GM19193 (cell line): ENCODE results near the gene IFI27.
A peak's percentile ranks its signal among the peaks of the same experiment; 100 is the strongest.

Experiments used
- POLR2A ChIP-seq: IDR thresholded peaks from 4 replicates; pipeline ENCODE4 v1.6.1; 2011; ENCODE audit not compliant: insufficient read depth, insufficient read length; ENCODE audit errors: extremely low read depth

IFI27 gene

DNA sequence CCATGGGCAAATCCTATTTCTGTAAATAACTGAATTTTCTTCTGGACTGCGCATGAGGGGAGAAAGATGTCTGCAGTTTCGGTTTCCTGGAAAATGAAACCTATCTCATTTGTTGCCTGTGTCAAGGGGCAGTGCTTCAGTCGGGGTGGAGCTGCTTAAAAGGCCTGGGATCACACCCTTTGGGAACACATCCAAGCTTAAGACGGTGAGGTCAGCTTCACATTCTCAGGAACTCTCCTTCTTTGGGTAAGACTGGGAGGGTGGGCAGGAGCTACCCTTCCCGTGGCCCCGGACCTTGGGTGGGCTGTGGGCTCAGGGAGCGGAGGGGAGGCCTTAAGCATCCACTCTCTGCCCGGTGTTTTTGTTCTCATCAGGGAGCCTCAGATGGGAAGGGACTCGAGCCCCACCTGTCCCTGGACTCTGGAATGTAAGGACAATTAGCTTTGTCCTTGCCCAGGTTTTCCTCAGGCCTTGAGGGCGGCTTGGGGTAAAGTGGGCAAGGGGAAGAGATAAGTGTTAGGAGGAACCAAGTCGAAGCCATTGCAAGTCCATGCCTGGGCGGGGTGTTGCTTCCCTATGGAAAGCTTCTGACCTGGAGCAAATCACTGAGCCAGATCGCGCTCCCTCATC lies at the start of gene IFI27:
Gene IFI27 (plus strand): TSS at position 185 of the 630 bp plus-strand sequence.
- TF ChIP-seq POLR2A: no peak

- no peak for TF ChIP-seq POLR2A
These were observed 48.1 kb upstream of the IFI27 start for GRCh38 chr14:94062344-94062940.

DNA sequence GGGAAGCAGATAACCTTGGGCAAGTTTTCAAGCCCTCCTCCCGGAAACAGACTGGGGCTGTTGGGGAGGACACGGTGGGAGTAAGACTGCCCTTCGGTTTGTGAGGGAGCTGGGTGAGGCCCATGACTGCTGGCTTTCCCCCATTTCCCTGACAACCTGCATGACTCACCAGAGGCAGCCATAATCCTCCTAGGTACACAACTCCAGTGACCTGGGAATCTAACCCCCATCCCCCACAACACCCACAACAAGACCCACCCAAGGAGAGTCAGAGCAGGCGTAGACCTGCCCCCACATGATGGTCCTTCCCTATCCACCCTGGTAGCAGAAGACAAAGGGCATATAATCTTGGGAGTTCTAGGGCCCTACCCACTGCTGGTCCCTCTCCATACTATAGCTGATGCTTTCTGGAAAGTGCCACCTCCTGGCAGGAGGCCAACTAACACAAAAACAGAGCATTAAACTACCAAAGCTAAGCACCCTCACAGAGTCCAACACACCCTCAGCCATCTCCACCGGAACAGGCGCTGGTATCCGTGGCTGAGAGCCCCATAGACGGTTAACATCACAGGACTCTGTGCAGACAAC lies 44.4 kb upstream of the IFI27 start:
- TF ChIP-seq POLR2A: no peak

DNA sequence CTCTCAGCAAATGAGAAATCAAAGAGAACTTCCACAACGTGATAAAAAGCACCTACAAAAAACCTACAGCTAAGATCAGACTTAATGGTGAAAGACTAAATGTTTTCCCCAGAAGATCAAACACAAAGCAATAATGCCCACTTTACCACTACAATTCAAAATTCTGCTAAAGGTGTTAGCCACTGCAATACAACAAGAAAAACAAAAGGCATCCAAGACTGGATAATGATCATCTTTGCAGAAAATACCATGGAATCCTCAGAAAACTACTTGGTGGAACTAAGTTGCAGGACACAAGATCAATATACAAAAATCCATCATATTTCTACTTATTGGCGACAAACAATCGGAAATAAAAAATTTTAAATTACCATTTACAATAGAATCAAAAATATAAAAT lies 36.0 kb upstream of the IFI27 start:
- no peak for TF ChIP-seq POLR2A

GRCh38 chr14:94075008-94075407 lies 35.5 kb upstream of the IFI27 start:
- no peak for TF ChIP-seq POLR2A

- TF ChIP-seq POLR2A: no peak
These were observed 33.3 kb upstream of the IFI27 start for GRCh38 chr14:94077111-94077821.

DNA sequence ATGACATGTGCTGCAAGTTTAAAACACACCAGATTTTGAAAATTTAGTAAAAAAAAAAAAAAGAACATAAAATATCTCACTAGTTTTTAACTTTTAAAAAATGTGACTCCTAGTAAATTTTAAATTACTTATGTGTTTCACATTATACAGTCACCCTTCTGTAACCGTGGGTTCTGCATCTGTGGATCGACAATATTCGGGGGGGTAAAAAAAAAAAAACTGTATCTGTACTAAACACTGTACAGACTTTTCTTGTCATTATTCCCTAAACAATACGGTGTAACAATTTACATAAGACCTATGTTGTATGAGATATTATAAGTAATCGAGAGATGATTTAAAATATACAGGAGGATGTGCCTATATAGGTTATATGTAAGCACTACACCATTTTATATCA lies 32.7 kb upstream of the IFI27 start:
- TF ChIP-seq POLR2A: no peak

GRCh38 chr14:94079891-94080620 lies 30.5 kb upstream of the IFI27 start:
- no peak for TF ChIP-seq POLR2A

DNA sequence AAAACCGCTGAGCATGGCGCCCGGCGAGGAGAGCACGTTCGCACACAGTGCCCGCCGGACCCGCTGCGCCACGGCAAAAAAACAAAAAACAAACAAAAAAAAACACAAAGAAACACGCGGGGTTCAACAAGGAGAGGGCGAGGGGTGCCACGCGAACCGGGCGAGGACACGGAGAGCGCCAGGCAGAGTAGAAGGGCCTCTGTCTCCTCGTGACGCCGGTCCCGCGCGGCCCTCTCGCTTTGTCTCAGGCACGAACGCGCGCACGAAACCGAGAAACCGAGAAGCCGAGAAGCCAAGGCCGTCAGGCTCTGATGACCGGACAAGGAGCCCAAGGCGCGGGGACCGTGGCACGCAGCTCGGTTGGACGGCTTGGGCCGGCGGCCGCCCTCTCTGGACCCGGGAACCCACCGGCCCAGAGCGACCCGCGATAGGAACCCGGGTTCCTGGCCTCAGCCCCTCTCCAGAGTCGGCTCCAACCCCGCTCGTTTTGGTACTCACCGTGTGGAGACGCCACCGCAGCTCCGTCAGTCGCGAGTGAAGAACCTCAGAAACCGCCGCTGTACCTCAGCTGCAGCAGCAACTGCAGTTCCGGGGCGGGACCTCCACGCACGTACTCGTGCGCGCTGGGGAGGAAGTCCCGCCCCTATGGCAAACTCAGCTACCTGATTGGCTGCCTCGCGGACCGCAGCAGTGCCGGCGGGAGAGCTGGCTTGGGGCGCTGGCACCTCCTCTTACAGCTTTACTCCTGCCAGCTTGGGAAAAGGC lies 29.7 kb upstream of the IFI27 start, which contains the start of the genes DDX24 and IFI27L1:
Gene DDX24 (minus strand): TSS at position 582 of the 765 bp plus-strand sequence. CDS start 1,460 bp downstream, outside the sequence.
Gene IFI27L1 (plus strand): TSS at position 690 of the 765 bp plus-strand sequence. CDS start 15,628 bp downstream, outside the sequence.
- TF ChIP-seq POLR2A: peak; percentile 97

- TF ChIP-seq POLR2A: no peak
These were observed 29.1 kb upstream of the IFI27 start for GRCh38 chr14:94081386-94081820.

DNA sequence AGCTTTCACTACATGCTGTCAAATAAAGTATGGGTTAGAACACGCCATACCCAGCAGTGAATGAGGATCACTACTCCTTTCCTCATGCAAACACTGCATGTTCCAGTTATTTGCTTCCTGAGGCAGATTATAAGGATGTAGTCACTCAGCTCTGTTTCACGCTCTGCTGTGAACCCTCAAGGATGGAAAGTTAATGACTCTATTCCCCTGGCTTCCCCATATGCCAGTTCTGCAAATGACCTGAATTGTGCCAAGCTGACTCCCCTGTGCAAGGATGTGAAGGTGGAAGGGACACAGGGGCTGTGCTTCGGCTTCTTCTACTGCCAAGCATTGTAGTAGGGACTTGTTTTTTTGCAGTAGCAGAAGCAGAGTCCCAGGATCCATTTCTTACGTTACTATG lies 22.6 kb upstream of the IFI27 start:
- no peak for TF ChIP-seq POLR2A

DNA sequence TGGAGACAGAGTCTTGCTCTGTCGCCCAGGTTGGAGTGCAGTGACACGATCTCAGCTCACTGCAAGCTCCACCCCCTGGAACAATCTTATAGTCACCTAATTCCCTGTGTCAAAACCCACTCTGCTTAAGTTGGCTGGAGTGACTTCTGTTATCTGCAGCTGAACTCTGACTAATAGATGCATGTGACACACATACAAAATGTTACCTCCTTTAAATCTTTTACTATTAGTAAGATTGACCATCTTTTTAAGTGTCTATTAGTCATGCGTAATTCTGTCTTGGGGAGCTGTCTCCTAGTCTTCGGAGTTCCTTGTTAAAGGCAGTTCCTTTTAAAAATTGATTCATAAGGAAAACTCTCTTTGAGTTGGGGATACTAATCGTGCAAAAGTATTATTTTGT lies 22.0 kb upstream of the IFI27 start:
- no peak for TF ChIP-seq POLR2A

DNA sequence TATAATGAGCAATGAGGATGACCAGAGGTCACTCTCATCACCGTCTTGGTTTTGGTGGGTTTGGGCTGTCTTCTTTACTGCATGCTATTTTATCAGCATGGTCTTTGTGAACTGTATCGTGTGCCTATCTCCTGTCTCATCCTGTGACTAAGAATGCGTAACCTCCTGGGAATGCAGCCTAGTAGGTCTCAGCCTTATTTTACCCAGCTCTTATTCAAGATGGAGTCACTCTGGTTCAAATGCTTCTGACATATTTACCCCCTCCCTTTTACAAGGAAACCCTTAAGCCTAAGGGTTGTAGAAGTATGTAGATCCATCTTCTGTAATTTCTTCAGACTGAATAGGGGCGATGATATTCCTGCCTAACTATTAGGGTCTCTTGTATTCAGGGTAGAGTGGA lies 21.1 kb upstream of the IFI27 start:
- no peak for TF ChIP-seq POLR2A

DNA sequence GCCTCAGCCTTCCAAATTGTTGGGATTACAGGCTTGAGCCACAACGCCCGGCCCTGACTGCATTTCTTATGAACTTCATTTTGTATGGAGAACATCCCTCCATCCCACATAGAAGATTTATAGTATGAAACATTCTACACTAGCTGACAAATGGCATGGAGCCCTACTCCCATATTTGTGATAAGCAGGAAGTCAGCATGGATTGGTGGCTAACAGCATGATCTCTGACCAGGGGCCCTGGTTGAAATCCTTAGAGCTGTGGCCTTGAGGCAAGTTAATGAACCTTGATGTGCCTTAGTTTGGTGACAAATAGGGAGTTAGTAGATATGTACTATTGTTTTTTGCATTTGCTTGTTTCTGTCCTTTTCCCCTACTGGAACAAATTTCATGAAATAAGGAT lies 17.1 kb upstream of the IFI27 start:
- no peak for TF ChIP-seq POLR2A
